Occipital lobe (tissue), 2 donors: ENCODE results near the gene FOXP1. TPM values are rescaled to one million over a fixed set of nuclear protein-coding genes. Genes with fewer than 3 reads are reported as not detected.

Experiments used
- DNase-seq: peaks from one replicate; lab custom pipeline; 2025; lab: John Stamatoyannopoulos, UW
- total RNA-seq: library from RNA; depleted of rRNA; stranded (reverse); fragments of >200 nt; gene quantifications from one replicate; pipeline ENCODE4 v1.2.3, GENCODE V29; 2014

Gene FOXP1
- total RNA-seq, 1 donor from 2014 or later, result 168 TPM

DNA sequence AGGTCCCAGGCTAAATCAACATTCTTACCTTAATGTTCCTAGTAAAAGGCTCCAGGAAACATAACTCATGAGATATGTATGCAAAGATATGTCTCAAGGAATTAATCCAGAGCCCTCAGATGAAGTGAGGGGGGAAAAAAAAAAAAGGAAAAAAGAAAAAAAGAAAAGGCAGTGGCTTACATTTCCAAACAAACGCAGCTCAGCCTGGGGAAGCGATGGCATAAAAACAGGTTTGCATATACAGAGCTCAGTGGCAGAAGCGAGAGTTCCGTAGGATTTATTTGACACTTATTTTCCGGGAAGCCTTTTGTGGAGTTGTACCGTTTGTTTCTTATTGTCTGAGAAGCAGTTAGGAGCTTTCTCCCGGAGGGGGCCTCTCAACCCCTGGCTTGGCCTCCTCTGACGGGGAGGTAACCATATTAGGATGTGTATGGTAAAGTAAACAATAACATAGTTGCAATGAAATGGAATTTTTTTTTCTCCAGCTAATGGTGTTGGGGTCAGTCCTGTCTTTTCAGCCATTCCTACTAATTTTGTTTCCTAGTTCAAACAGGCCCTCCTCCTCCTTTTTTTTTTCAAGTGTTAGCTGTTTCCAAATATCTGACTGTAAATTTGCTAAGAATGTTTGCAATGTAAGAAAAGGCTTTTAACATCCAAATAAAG is 338.6 kb downstream of the FOXP1 start:
- DNase-seq, result no peak

DNA sequence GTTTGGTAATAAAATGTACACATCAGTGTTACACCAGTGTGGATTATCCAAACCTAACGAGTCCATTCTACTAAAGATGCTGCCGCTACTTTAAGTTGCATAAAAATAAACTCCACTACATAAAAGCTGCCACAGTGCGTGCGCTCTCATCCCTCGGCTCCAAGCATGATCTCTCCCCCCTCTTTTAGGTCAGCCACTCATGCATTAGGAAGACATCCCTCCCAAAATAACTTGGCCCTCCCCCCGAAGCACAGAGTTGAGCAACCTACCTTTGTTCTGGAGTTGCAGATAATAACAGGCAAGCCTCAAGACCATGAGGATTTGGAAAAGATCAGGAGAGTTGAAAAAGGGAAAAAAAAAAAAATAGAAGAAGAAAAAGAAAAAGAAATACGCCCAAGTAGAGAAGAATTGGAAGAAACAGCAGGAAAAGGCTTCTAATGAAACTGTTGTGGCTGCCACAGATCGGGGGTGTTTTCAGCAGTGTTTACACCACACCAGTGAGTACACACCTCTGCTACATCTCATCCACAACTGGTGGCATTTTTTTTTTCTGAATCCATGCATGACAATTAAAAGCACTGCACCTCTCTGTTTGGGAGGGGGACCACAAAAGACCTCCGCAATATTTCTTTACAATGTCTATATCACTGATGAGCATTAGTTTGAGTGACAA is 339.2 kb downstream of the FOXP1 start:
- DNase-seq, result no peak

DNA sequence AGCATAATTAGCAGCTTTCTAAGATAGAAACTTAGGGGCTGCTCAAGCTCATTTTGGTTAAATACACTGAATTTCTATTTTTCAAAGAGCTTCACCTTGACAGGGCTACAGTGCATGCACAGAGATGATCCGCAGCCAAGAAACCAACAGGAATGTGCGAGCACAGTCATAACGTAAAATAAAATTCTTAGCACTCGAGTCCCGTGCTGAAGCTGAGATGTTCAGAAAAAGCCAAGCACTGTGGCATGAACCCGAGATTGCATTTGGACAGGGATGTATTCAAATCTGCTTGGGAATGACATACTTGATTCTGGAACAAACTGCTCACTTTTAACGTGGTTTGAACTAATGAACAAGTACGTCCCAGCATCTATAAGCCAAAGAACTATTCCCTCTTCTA is 340.3 kb downstream of the FOXP1 start:
- no peak for DNase-seq

DNA sequence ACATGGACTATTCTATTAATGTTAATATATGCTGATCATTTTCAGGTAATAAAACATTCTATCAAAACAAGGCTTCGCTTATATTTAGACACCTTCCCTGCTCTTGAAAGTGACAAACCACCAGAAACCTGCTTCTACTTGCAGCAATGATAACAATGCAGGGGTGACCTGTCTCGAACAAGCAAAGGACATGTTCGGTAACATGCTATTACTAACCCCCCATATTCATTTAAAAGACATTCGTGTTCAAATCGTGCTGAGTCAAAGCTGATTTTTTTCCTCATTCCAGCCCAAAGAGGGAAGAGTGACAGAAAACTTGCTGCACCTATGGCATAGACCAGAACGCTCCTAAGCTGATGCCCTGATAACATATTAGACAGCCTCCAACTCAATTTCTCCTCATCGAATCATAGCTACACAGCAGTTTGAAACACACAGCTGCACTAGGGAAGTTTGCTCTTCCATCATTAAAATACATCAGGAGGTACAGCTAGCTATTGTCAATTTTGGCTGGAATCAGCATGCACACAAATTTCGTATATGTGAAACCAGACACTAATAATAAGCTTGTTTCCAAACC is 341.5 kb downstream of the FOXP1 start:
- DNase-seq, result no peak

DNA sequence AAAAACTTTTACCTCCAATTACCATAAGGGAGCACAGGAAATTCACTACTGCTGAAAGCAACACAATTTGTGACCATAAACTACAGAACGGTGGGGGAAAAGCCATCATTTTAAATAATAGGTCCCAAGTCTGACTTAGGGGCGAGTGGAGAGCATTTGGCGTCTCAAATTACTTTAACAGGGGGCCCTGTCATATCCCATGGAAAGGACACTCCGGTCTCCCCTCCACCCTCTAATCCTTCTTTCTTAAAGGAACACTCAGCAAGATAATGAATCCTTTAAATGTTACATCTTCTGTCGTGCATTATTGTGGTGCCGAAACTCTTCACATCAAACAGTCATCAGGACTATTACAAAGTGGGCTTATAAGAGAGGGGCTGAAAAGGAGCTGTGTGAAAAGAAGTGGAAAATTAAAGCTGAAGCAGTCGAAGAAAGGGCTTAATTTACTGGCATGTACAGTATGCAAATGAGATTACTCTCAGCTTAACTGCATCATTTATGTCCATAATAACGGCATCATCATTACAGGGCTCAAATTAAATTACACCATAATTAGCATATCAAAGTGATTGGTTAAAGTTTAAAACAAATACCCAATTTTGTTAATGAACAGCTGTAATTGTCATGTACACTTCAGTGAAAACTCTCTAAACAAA is 342.2 kb downstream of the FOXP1 start:
- no peak for DNase-seq

DNA sequence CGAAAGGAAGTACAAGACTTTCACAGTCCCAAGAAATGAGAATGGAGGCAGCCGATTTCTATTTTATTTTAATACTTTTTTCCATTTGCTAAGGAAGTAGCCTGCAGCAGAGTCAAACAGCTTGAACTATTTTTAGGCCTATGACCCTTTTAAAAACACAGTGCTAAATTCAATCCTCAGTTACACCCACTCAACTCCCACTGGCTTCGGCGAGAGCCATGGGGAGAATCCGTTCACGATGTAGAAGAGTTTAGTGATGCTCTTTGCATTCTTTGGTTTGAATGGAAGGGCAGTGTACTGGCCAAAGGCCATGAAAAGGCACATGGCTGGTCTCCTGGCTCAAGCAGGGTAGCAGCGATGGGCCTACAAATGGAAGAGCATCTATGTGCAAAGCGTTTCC is 343.5 kb downstream of the FOXP1 start:
- DNase-seq, result peak; percentile 7

DNA sequence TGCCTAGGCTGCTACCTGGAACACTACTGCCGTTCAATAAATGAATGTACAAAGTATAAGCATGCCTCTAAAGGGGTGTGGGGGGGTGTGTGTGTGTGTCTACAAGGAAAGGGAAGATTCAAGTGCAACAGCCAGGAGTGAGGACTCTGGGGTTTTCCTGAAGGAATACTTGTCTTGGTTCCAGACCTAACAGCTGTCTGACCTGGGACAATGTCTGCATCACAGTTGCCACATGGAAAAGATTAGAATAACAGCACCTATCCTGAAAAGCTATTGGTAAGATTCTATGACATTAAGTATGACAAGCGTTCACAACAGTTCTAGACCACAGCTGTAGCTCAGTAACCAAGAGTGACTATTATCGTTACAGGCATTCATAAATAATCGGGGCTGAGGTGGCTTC is 345.2 kb downstream of the FOXP1 start:
- no peak for DNase-seq

DNA sequence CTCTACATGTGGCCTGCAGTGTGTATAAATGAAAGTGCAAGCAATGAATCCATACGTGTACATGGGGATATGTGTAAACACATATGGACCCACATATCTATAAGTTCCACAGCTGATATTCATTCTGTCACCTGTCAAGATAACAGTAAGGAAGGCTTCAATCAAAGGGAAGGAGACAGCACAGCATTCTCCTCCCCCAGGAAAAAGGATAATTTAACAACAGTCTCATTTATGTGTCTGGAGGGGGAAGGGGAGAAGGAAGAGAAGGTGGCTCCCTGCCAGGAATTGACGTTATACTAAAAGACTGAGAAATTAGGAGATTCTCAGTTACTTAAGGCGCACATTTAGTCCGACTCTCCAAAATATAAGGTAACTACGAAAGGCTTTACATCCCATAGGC is 345.9 kb downstream of the FOXP1 start:
- DNase-seq, result no peak

DNA sequence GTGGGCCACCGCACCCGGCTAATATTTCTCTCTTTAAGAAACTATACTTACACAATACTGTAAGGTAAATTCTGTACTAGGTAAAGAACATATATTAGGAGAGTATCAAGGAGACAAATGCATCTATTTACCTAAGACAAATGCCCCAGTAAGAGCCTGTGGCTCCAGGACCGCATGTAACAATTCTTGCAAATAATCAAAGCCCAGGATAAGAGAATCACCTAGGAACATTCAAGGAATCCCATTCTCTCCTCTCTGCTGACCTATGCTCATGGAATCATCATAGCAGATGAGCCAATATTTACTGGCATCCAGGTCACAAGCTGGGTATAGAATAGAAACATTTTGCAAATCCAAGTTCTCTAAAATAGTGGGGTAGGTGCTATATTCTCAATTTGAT is 347.7 kb downstream of the FOXP1 start:
- DNase-seq, result no peak

DNA sequence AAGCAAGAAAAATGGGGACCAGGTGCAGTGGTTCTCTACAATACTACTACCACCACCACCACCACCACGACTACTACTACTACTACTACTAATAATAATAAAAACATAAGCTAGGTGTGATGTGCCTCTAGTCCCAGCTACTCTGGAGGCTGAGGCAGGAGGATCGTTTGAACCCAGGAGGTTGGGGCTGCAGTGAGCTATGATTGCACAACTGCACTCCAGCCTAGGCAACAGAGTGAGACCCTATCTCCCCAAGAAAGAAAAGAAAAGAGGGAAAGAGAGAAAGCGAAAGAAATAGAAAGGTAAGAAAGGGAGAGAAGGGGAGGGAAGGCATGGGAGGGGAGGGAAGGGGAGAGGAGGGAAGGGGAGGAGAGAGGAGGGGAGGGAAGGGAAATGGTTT is 350.6 kb downstream of the FOXP1 start:
- DNase-seq, result no peak

DNA sequence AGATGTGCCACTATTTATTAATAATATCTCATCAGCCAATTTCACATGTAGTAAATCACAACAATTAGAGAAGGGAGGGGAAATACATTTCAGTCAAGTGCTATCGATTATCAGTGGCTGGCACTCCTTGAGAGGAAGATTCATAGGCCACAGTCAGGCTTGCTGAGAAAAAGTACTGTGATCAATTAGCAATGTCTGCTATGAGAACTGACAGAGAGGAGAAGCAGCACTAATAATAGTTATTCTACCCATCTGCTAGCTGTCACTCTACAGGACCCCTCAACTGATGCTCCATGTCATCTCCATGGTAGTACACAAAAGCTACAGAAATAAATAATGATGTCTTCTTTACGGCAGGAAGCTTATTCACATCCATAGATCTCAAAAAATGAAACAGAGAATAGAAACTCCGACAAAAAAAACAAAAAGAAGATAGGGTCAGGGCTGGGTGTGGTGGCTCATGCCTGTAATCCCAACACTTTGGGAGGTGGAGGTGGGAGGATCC is 351.3 kb downstream of the FOXP1 start:
- DNase-seq, result no peak

DNA sequence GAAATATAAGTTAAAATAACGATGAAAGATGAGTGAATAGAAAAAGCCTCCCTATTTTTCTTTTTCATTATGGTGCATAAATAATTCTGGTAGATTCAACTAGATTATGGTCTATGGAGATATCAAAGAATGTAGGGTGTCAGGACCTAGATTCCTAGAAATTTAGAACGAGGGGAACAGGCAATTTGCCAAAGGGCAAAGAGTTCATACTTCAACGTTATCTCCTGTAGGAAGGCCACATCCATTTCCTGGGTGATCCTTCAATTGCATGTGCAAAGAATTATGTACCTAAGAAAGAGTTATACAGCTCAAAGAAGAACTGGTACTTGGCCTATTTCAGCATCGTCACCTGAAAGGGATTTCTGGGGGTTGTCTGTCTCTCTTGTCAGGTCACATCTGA is 351.8 kb downstream of the FOXP1 start:
- no peak for DNase-seq

DNA sequence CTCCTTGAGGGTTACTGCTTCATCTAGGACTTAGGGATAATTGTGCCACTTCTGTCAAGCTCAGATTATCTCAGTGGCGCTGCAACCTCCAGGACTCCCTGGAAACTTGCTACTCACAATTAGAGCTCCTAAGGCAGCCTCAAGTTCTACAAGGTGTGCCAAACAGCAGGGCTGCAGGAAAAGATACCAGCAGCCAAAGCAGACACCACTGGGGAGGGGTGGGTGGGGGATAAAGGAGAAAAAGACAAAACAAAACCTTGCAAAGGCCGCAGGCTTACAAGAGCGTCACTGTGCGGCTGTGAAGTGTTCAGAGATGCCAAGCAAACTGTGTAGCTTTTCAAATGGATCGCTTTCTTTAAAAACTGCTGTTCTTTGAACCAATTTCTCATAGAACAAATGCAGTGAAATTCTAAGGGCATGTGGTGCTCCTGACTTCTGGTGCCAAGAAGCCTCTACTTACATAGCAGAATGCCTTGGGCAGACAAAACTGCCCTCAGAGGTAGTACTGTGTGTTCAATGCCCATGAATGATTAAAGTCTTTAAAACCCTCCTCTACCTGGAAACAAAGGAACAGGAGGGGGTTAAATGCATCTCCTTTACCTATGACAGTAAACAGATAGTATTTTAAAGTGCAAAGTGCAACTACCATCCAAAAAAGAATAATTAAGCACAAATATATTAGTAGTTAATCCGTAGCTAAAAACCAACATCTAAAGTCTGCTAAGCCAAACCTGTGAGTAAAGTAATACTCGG is 353.4 kb downstream of the FOXP1 start:
- no peak for DNase-seq

DNA sequence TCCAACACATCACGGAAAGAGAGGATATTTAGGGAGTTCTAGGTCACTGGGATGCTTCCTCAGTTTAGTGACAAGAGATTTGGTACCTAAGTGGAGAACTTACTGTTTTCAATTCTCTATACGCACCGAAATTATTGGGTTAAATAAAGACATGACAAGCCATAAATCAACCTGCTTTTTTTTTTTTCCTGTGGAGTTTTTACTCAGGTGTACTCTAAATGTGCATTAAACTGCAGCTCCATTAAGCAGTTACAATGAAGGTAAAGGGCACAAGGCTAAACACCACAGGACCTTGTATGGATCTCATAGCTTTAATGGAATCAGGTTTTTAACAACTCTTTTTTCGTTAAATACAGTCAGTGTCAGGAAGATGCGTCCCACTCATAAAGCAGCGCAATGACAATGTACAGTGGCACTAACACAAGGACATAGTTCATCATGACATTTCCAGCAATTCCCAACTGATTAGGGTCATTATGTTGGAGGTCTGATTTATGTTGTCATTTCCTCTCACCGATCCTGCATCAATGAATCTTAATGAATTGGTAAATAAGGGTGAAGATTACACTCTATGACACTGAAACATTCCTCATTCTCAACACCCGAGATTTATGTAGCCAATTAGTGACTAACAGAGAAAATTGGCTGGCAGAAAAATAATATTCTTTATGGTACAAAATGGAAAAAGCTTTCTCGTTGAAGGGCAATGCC is 355.2 kb downstream of the FOXP1 start:
- DNase-seq, result no peak

DNA sequence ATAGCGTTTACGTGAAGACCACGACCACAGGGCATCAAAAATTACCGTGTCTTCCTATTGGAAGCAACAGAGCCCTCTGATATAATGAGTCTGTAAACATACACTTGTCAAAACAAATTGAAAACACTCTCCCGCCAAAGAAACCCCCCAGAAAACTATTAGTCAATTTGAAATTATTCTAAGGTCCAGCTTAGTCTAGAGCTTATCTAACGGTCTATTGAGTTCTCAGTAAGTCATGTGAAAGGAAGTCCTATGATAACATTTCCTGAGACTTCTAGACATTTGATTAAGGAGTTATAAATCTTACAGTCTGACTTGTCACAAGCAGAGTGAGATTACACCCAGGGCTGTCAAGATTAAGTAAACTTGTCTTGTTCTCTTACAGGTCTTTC is 356.3 kb downstream of the FOXP1 start:
- no peak for DNase-seq

DNA sequence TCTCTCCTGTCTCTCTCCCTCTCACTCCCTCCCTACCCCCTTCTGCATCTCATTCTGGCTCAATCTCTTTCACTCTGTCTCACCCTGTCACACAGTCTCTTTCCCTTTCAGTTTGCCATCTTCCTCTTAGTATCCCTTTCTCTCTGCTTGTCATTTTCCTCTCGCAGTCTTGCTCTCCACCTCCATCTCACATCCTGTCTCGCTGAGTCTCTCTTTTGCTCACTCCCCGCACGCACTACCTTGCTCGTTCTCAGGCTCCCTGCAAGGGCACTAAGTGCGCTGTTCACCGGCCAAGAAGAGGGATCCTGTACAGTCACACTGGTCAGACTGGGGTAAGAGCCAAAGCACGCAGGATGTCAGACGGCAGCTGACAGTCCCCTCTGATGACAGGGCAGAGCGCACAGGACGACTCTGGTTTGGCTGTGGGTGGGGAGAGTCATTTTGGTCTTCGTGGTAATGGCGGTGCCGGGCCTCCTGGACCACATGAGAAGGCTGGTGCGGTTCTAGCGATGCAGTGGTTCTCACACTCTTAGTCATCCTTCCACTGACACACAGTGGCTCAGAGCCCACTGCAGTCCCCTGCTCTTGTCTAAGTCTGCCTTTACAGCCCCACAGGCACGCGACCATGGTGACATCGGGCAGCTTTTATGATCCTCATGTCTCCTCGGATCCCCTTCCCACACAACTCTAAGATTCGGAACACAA is 356.8 kb downstream of the FOXP1 start:
- no peak for DNase-seq

DNA sequence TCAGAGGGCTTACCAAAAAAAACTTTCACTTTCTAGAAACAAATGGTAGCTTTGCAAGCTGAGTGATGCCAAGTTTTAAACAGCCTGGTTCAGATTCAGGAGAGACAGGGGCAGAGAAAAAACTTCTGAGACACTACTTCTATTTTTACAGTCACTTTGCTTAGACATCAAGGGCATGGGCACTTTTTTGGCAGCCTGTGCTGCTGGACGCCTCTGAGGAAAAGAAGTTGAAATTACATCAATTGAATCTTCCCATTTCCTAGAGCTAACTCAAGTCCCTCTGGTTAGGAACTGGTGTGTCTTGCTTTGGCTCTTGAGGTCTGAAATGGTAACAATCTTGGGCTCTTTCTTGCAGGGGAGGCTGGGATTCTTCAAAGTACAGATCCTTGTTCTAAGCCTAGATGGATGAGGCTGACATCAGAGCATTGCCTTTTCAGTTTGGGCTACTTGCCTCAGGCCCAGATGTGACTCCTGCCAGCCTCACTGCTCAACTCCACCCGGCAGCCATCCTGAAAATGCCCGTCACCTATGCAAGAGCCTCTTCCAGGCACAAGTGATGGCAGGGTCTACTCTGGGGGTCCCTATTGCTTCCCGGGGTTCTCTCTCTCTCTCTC is 357.5 kb downstream of the FOXP1 start:
- DNase-seq, result no peak

DNA sequence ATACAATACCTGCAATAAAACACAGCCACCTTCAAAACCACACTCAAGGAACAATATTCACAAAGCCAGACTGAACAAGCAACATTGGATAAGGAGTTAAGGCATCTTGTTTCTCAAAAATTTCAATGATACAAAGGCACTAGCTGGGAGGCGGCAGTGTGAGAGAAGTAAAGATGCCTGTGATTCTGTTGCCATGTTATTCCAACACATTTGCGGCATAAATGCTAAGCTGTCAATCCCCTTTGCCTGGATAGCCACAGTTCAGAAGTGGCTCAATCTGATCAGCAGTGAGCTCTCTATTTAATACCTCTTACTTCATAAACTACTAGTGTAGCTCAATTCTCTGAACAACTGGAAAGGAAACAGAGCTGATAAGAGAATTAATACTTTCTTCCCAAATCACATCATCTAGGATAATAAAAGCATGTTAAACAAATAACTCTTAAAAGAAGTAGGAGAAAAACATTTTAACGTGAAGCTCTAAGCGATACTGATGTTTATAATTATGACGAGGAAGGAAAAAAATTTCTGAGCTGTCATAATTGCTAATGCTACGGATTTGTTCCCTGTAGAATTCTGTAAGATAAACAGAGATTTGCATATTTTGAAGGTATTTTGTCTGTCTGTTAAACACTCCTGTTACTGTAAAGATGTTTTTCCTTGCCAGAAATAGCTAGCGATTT is 358.4 kb downstream of the FOXP1 start:
- no peak for DNase-seq
